ENCODE measurements around the gene C10orf90. TPM values are rescaled to one million over a fixed set of nuclear protein-coding genes. Genes with fewer than 3 reads are reported as not detected.
A peak's percentile ranks its signal among the peaks of the same experiment; 100 is the strongest.

The C10orf90 gene
- polyA plus RNA-seq, 4 donors = not detected

- DNase-seq (no peak), FAIRE-seq (no peak)
- Histone ChIP-seq H3K36me3 (ENCODE audit: control insufficient read depth in 3 of 3, insufficient read depth in 2 of 3, low read depth in 1 of 3, low read length in 3 of 3) (no peaks in the 10 kb centered on the region), H3K4me1 (ENCODE audit: control insufficient read depth in 3 of 3, insufficient read depth in 2 of 3, low read depth in 1 of 3, low read length in 2 of 3) (no peaks in the 10 kb centered on the region), H3K4me3 (ENCODE audit: low read depth in 1 of 3, low read length in 3 of 3) (no peak overlapping the region), H3K27me3 (ENCODE audit: control insufficient read depth in 3 of 3, insufficient read depth in 3 of 3, low read length in 3 of 3) (peaks cover 0 to 12% (median 4%) of the 10 kb centered on the region in 3 donors), H3K27ac (ENCODE audit: low read depth in 1 of 3, low read length in 2 of 3) (no peak overlapping the region), H3K9me3 (ENCODE audit: control insufficient read depth in 2 of 2, insufficient read depth in 1 of 2, low read depth in 1 of 2, low read length in 1 of 2) (no peaks in the 10 kb centered on the region)
- whole genome bisulfite sequencing, 3 donors = 80 to 94% (median 92%) methylated on average over 4 of the region's 4 CpGs
These were observed 277.4 kb downstream of the C10orf90 start for GRCh38 chr10:126393076-126393475.

- WGBS, 3 donors = 66 to 87% (median 76%) methylated on average over 8 of the region's 8 CpGs
- no peaks in the 10 kb centered on the region for H3K36me3 ChIP-seq (ENCODE audit: control insufficient read depth in 3 of 3, insufficient read depth in 2 of 3, low read depth in 1 of 3, low read length in 3 of 3)
- no peaks in the 10 kb centered on the region for H3K9me3 ChIP-seq (ENCODE audit: control insufficient read depth in 2 of 2, insufficient read depth in 1 of 2, low read depth in 1 of 2, low read length in 1 of 2)
- H3K27ac ChIP-seq (ENCODE audit: low read depth in 1 of 3, low read length in 2 of 3) = no peak overlapping the region
- no peak overlapping the region for H3K4me3 ChIP-seq (ENCODE audit: low read depth in 1 of 3, low read length in 3 of 3)
- H3K4me1 ChIP-seq (ENCODE audit: control insufficient read depth in 3 of 3, insufficient read depth in 2 of 3, low read depth in 1 of 3, low read length in 2 of 3) = peaks cover 0 to under 1% (median 0%) of the 10 kb centered on the region in 3 donors
- DNase-seq (no peak), FAIRE-seq (no peak)
- peaks cover 4 to 15% (median 4%) of the 10 kb centered on the region in 3 donors for H3K27me3 ChIP-seq (ENCODE audit: control insufficient read depth in 3 of 3, insufficient read depth in 3 of 3, low read length in 3 of 3)
These were observed 278.0 kb downstream of the C10orf90 start for GRCh38 chr10:126392469-126392868.

- Histone ChIP-seq H3K36me3 (ENCODE audit: control insufficient read depth in 3 of 3, insufficient read depth in 2 of 3, low read depth in 1 of 3, low read length in 3 of 3) (no peaks in the 10 kb centered on the region), H3K27me3 (ENCODE audit: control insufficient read depth in 3 of 3, insufficient read depth in 3 of 3, low read length in 3 of 3) (peaks cover 4 to 19% (median 5%) of the 10 kb centered on the region in 3 donors), H3K4me3 (ENCODE audit: low read depth in 1 of 3, low read length in 3 of 3) (no peak overlapping the region), H3K27ac (ENCODE audit: low read depth in 1 of 3, low read length in 2 of 3) (no peak overlapping the region), H3K9me3 (ENCODE audit: control insufficient read depth in 2 of 2, insufficient read depth in 1 of 2, low read depth in 1 of 2, low read length in 1 of 2) (no peaks in the 10 kb centered on the region), H3K4me1 (ENCODE audit: control insufficient read depth in 3 of 3, insufficient read depth in 2 of 3, low read depth in 1 of 3, low read length in 2 of 3) (peaks cover 0 to 4% (median 0%) of the 10 kb centered on the region in 3 donors)
- WGBS, 3 donors = 87 to 88% (median 87%) methylated on average over 6 of the region's 6 CpGs
- FAIRE-seq (no peak), DNase-seq (no peak)
These were observed 278.4 kb downstream of the C10orf90 start for GRCh38 chr10:126392068-126392467.

GRCh38 chr10:126391192-126391885 lies 279.2 kb downstream of the C10orf90 start:
- Histone ChIP-seq H3K27me3 (ENCODE audit: control insufficient read depth in 3 of 3, insufficient read depth in 3 of 3, low read length in 3 of 3) (peaks cover 4 to 19% (median 5%) of the 10 kb centered on the region in 3 donors), H3K4me1 (ENCODE audit: control insufficient read depth in 3 of 3, insufficient read depth in 2 of 3, low read depth in 1 of 3, low read length in 2 of 3) (peaks cover 0 to 4% (median 0%) of the 10 kb centered on the region in 3 donors), H3K27ac (ENCODE audit: low read depth in 1 of 3, low read length in 2 of 3) (no peak overlapping the region), H3K36me3 (ENCODE audit: control insufficient read depth in 3 of 3, insufficient read depth in 2 of 3, low read depth in 1 of 3, low read length in 3 of 3) (no peaks in the 10 kb centered on the region), H3K4me3 (ENCODE audit: low read depth in 1 of 3, low read length in 3 of 3) (no peak overlapping the region), H3K9me3 (ENCODE audit: control insufficient read depth in 2 of 2, insufficient read depth in 1 of 2, low read depth in 1 of 2, low read length in 1 of 2) (no peaks in the 10 kb centered on the region)
- WGBS, 3 donors = 36 to 41% (median 40%) methylated on average over 9 of the region's 9 CpGs
- no peak for FAIRE-seq
- DNase-seq = no peak

GRCh38 chr10:126390324-126390723 lies 280.2 kb downstream of the C10orf90 start:
- 76 to 90% (median 80%) methylated on average over 4 of the region's 4 CpGs for WGBS, 3 donors
- no peaks in the 10 kb centered on the region for H3K36me3 ChIP-seq (ENCODE audit: control insufficient read depth in 3 of 3, insufficient read depth in 2 of 3, low read depth in 1 of 3, low read length in 3 of 3)
- H3K27ac ChIP-seq (ENCODE audit: low read depth in 1 of 3, low read length in 2 of 3) = no peak overlapping the region
- FAIRE-seq (no peak), DNase-seq (no peak)
- H3K4me3 ChIP-seq (ENCODE audit: low read depth in 1 of 3, low read length in 3 of 3) = no peak overlapping the region
- H3K27me3 ChIP-seq (ENCODE audit: control insufficient read depth in 3 of 3, insufficient read depth in 3 of 3, low read length in 3 of 3) = peaks cover 5 to 19% (median 6%) of the 10 kb centered on the region in 3 donors
- peaks cover 0 to 4% (median 0%) of the 10 kb centered on the region in 3 donors for H3K4me1 ChIP-seq (ENCODE audit: control insufficient read depth in 3 of 3, insufficient read depth in 2 of 3, low read depth in 1 of 3, low read length in 2 of 3)
- no peaks in the 10 kb centered on the region for H3K9me3 ChIP-seq (ENCODE audit: control insufficient read depth in 2 of 2, insufficient read depth in 1 of 2, low read depth in 1 of 2, low read length in 1 of 2)

GRCh38 chr10:126387931-126388911 lies 282.3 kb downstream of the C10orf90 start, which contains the start of gene ADAM12:
TSS of gene ADAM12 (minus strand) at chr10:126388477. CDS start at chr10:126388145, 332 bp downstream.
- no peak within 1 kb of the TSS for H3K27ac ChIP-seq (ENCODE audit: low read depth in 1 of 3, low read length in 2 of 3)
- no peaks in the 10 kb centered on the region for H3K9me3 ChIP-seq (ENCODE audit: control insufficient read depth in 2 of 2, insufficient read depth in 1 of 2, low read depth in 1 of 2, low read length in 1 of 2)
- H3K4me1 ChIP-seq (ENCODE audit: control insufficient read depth in 3 of 3, insufficient read depth in 2 of 3, low read depth in 1 of 3, low read length in 2 of 3) = peaks cover 0 to 4% (median 0%) of the 10 kb centered on the region in 3 donors
- H3K27me3 ChIP-seq (ENCODE audit: control insufficient read depth in 3 of 3, insufficient read depth in 3 of 3, low read length in 3 of 3) = peaks cover 5 to 19% (median 6%) of the 10 kb centered on the region in 3 donors
- H3K4me3 ChIP-seq (ENCODE audit: low read depth in 1 of 3, low read length in 3 of 3) = peak within 1 kb of the TSS in 2 of 3 donors; percentile 35 to 41
- peak in 1 of 2 donors; percentile 31 for DNase-seq
- no peak for FAIRE-seq
- WGBS, 3 donors = 5 to 8% (median 5%) methylated on average over 87 to 127 of the region's 127 CpGs
- H3K36me3 ChIP-seq (ENCODE audit: control insufficient read depth in 3 of 3, insufficient read depth in 2 of 3, low read depth in 1 of 3, low read length in 3 of 3) = no peaks in the 10 kb centered on the region

- no peaks in the 10 kb centered on the region for H3K36me3 ChIP-seq (ENCODE audit: control insufficient read depth in 3 of 3, insufficient read depth in 2 of 3, low read depth in 1 of 3, low read length in 3 of 3)
- no peaks in the 10 kb centered on the region for H3K9me3 ChIP-seq (ENCODE audit: control insufficient read depth in 2 of 2, insufficient read depth in 1 of 2, low read depth in 1 of 2, low read length in 1 of 2)
- WGBS, 3 donors = 3 to 9% (median 4%) methylated on average over 50 of the region's 50 CpGs
- FAIRE-seq (no peak), DNase-seq (peak; percentile 6 to 56)
- H3K4me1 ChIP-seq (ENCODE audit: control insufficient read depth in 3 of 3, insufficient read depth in 2 of 3, low read depth in 1 of 3, low read length in 2 of 3) = peaks cover 0 to 4% (median 0%) of the 10 kb centered on the region in 3 donors
- H3K4me3 ChIP-seq (ENCODE audit: low read depth in 1 of 3, low read length in 3 of 3) = peak overlapping the region in 2 of 3 donors; percentile 25 to 41
- H3K27me3 ChIP-seq (ENCODE audit: control insufficient read depth in 3 of 3, insufficient read depth in 3 of 3, low read length in 3 of 3) = peaks cover 5 to 19% (median 6%) of the 10 kb centered on the region in 3 donors
- H3K27ac ChIP-seq (ENCODE audit: low read depth in 1 of 3, low read length in 2 of 3) = no peak overlapping the region
These were observed 283.2 kb downstream of the C10orf90 start for GRCh38 chr10:126387041-126387921.
